ENCODE measurements around the gene ATP2B1. TPM values are rescaled to one million over a fixed set of nuclear protein-coding genes. Genes with fewer than 3 reads are reported as not detected.

The ATP2B1 gene
- total RNA-seq, 1 donor from 2014 or later = 61.2 TPM

- Mint-ChIP-seq H3K36me3 (ENCODE audit: unreplicated experiment) (no peaks in the 10 kb centered on the region), H3K4me1 (ENCODE audit: low read depth, unreplicated experiment) (no peaks in the 10 kb centered on the region), H3K27ac (ENCODE audit: unreplicated experiment) (no peak overlapping the region), H3K4me3 (ENCODE audit: unreplicated experiment) (no peak overlapping the region), H3K9me3 (ENCODE audit: unreplicated experiment) (peaks cover 3% of the 10 kb centered on the region), H3K27me3 (ENCODE audit: unreplicated experiment) (peaks cover 3% of the 10 kb centered on the region)
- DNase-seq = no peak
- TF ChIP-seq, protein P1, sequence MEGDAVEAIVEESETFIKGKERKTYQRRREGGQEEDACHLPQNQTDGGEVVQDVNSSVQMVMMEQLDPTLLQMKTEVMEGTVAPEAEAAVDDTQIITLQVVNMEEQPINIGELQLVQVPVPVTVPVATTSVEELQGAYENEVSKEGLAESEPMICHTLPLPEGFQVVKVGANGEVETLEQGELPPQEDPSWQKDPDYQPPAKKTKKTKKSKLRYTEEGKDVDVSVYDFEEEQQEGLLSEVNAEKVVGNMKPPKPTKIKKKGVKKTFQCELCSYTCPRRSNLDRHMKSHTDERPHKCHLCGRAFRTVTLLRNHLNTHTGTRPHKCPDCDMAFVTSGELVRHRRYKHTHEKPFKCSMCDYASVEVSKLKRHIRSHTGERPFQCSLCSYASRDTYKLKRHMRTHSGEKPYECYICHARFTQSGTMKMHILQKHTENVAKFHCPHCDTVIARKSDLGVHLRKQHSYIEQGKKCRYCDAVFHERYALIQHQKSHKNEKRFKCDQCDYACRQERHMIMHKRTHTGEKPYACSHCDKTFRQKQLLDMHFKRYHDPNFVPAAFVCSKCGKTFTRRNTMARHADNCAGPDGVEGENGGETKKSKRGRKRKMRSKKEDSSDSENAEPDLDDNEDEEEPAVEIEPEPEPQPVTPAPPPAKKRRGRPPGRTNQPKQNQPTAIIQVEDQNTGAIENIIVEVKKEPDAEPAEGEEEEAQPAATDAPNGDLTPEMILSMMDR (IDR thresholded peaks at IDR 0.05; ENCODE audit: partially characterized antibody, unreplicated experiment) = no peak
Measured at GRCh38 chr12:89538897-89539296, 169.7 kb downstream of the ATP2B1 start.

Other genes with a start within 250 kb of the ATP2B1 start
- 0.98 TPM for gene GALNT4, start 184.0 kb downstream of the ATP2B1 start, total RNA-seq (ENCODE audit: unreplicated experiment)
- gene POC1B, start 182.8 kb downstream of the ATP2B1 start, total RNA-seq (ENCODE audit: unreplicated experiment) = 5.7 TPM